Right kidney (tissue), 1 donor: ENCODE data around the gene NOS2.
A peak's percentile ranks its signal among the peaks of the same experiment; 100 is the strongest.

Experiments used
- DNase-seq: peaks from one replicate; pipeline ENCODE4 v3.0.0-alpha.2; 2016

NOS2 gene

DNA sequence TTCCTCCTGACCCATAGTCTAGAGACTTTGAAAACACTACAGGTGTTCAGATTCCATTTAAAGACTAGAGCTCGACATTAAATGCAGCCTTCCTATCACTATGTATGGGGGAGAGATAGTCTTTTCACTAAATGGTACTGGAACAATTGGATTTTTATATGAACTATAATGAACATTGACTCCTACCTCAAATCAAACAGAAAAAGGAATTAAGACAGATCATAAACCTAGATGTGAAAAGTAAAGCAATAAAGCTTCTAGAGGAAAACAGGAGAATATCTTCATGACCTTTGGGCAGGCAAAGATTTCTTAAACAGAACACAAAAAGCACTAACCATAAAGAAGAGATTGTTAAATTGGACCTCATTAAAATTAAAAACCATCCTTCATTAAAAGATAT, 18.8 kb upstream of the NOS2 start:
- no peak for DNase-seq

DNA sequence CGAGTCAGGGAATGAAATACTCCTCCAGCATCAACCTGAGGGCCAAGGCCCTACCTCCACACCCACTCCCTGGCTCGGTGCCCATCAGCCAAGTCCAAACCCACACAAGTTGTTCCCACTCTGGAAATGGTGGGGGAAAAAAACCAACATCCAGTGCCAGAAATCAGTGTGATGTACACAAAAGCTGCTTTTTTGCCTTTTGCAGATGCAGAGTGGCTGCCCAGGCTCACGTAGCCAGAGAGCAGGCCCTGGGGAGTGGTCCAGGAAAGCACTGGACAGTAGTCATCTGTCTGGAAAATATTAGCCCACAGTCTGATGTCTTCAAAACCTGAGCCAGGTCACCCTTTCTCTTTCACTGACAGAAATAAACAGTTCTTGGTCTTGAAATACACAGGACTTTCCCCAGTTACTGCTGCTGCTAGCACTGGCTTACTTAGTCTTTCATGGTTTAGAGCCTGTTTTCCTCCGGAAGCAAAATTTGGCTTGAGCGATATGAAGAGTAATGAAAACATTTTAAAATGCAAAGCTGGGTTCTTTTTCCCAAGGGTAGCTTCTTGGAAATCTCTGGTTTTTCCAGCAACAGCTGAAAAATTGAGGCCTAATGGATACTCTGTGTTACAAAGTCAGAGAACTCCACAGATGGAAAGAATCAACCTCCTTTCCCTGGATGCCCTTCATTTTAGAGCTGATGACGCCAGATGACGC, 18.2 kb upstream of the NOS2 start:
- DNase-seq, result no peak

- DNase-seq, result no peak
Observed at GRCh38 chr17:27817731-27818130, 17.4 kb upstream of the NOS2 start.

GRCh38 chr17:27816946-27817345, 16.6 kb upstream of the NOS2 start:
- DNase-seq, result no peak

GRCh38 chr17:27811961-27812360, 11.6 kb upstream of the NOS2 start:
- DNase-seq, result no peak

GRCh38 chr17:27810902-27811557, 10.7 kb upstream of the NOS2 start:
- DNase-seq, result no peak

GRCh38 chr17:27810211-27810901, 10.0 kb upstream of the NOS2 start:
- DNase-seq, result no peak

DNA sequence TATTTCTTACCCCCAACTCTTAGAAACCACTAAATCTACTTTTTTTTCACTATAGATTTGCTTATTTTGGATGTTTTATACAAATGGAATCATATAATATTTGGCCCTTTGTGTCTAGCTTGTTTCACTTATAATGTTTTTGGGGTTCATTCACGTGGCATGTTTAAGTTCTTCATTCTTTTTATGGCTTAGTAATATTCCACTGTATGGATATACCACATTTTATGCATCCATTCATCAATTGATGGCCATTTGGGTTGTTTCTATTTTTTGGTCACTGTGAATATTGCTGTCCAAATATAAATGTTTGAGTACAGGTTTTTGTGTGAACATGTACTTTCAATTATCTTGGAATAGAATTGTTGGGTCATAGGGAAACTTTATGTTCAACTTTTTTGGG, 9.2 kb upstream of the NOS2 start:
- DNase-seq, result no peak

DNA sequence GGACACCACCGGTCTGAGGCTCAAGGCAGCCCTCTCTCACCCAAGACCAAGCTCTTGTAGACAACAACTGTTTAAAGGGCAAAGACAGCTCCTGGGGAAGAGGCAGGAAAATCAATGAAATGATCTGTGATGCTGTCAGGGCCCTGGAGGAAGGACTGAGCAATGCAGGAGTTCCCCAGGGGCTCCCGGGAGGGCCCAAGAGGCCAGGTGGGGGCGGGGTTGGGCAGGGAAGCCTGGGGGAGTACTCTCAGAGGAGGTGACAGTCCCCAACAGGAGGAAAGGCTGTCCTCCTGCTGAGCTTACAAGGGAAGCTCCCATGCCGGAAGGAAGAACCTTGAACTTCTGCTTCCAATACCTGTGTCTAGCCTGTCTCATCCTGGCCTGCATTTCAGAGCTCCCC, 8.3 kb upstream of the NOS2 start:
- DNase-seq, result no peak

DNA sequence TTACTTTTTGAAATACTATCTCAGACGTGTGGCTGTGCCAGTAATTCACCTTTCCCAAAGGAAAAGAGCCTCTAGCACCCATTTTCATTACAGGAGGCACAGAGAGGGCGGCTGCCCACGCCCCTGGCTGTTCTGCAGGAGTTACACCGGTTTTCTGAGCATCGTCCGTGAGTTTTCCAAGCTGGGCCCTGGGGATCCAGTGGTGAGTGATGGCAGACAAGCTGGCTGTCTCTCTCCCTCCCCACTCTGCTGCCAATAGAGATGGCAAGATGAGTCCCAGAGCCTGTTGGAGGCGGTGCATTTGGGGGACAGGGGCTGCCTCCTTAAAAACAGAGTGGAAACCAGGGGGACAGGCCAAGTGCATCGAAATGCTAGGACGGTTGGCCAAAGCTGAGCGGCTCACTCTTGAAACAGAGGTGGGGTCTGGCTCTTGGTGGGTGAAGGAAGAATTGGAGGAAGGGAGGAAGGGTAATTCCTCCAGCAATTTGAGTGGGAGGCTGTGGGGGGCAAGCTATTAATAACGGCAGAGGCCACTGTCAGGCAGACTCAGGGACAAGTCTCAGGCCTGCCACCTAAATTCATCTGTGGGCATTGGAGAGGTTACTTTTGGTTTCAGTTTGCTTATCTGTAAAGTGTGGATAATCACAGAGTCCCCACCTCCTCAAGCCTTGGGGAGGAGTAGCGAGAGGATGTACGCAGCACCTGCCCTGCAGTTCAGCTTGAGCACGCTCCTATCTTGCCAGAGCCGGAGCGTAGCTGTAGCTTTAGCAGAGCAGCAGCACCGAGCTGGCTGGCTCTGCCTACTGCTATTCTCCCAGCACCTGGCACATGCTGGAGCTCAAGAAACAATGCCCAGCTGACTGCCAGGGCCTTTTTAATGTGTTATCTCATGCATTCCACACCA, 7.5 kb upstream of the NOS2 start:
- DNase-seq, result no peak

- DNase-seq, result peak; percentile 78
Observed at GRCh38 chr17:27805520-27806146, 5.3 kb upstream of the NOS2 start.

DNA sequence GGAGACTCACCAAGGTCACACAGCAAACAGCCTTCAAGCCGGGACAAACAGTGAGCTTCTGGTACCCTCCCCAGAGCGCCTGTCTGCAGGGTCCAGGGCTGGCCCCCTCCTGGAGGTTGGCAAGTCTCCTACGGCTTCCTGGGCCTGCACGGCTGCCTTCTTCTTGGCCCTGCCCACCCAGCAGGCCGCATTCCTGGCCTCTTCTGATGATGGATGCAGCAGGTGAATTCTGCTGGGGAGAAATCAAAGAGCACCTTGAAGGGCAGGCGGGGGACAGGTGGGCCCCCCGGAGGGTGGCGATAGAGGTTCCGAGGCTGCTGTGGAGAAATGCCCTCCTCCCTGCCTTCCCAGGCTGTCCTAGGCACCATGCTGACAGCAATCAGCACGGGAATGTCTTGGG, 3.8 kb upstream of the NOS2 start:
- DNase-seq, result no peak

GRCh38 chr17:27802962-27803680, 2.8 kb upstream of the NOS2 start:
- DNase-seq, result no peak

DNA sequence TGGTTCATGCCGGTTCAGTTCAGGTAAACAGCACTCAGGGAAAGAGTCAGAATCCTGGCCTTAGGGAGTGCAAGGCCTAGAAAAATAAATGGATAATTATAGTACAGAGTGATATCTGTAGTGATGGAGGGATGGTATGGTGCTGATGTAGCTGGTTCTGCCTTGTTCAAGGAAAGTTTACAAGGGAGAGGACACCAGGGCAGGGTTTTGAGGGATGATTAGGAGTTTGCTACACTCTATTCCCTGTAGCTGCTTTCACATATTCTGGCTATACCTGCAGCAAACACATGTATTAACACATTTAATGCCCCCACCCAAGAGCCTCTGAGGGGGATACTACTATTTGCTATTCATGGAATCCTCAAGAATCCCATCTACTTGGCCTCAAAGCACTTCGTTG, 1.7 kb upstream of the NOS2 start:
- DNase-seq, result no peak

DNA sequence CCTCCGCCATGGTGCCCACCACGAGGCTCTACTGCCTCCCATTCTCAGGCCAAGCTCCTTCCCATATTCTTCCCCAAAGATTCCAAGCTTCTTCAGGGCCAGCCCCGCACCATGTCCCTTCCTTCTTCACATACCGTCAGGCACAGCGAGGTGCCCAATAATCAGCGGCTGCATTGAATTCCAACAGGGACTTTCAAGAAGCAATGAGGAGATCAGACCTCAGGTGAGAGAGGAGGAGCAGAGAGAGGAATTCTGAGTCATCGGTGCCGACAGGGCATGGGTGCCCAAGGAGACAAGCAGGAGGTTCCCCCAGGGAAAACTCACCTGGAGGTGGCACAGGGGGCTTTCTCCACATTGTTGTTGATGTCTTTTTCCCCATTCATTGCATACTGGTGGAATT, 2.0 kb downstream of the NOS2 start:
- no peak for DNase-seq

- no peak for DNase-seq
Observed at GRCh38 chr17:27797390-27798091, 2.8 kb downstream of the NOS2 start.

GRCh38 chr17:27793906-27794569, 6.3 kb downstream of the NOS2 start:
- no peak for DNase-seq

- DNase-seq, result peak; percentile 70
Observed at GRCh38 chr17:27793168-27793905, 7.0 kb downstream of the NOS2 start.

DNA sequence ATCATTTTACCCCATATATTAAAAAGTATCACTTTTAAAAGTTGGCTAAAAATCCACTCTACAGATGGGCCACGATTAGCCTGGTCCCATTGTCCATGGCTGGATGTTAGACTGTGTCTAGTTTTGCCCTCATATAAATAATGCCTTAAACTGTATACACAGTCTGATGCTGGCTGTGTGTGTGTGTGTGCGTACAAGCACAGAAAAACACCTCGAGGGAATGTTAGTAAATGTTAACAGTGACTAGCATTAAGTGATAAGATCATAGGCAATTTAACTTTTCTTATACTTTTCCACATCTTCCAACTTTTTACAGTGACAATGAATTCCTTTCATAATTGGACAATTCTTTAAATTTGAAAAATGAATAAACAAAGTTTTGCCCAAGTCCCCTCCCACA, 8.2 kb downstream of the NOS2 start:
- no peak for DNase-seq

GRCh38 chr17:27788919-27789318, 11.4 kb downstream of the NOS2 start:
- no peak for DNase-seq
